H1 (cell line): ENCODE results near the gene LFNG. TPM values are rescaled to one million over a fixed set of nuclear protein-coding genes. Genes with fewer than 3 reads are reported as not detected.

Experiments used
- CTCF ChIA-PET: fragments of 300-600 bp; sonication (Branson Sonifier 250); formaldehyde crosslinking; loops from one replicate; lab custom pipeline; 2021; ENCODE audit not compliant: partially characterized antibody; lab: Charles Lee
- POLR2A ChIA-PET: fragments of 300-600 bp; sonication (Branson Sonifier 250); formaldehyde crosslinking; loops from one replicate; lab custom pipeline; 2021; ENCODE audit warnings: inconsistent platforms; ENCODE audit not compliant: partially characterized antibody; lab: Charles Lee
- DNase-seq, 2 experiments: peaks; one replicate each; pipeline versions ENCODE4 v3.0.0 to v3.0.0-alpha.2; 2010 to 2022; ENCODE audit warnings: low spot score in 2 of 2, low read depth in 1 of 2, mixed read lengths in 1 of 2
- FAIRE-seq: peaks from 2 replicates; lab custom pipeline; 2011; peaks lifted over from hg19 to GRCh38; lab: Jason Lieb, UNC
- H2AFZ ChIP-seq: 2 replicates; pipeline ENCODE4 v1.8.1; 2012; ENCODE audit warnings: low read length, inconsistent platforms
- H2AK5ac ChIP-seq: 2 replicates; pipeline ENCODE4 v1.6.1; 2013; ENCODE audit warnings: low read depth, low read length
- H2BK120ac ChIP-seq: replicated peaks from 2 replicates; pipeline ENCODE3; 2013; ENCODE audit warnings: low read depth, low read length, inconsistent platforms
- H2BK12ac ChIP-seq: 2 replicates; pipeline ENCODE4 v1.6.1; 2013; ENCODE audit warnings: low read depth, low read length
- H2BK15ac ChIP-seq: 2 replicates; pipeline ENCODE4 v1.6.1; 2013; ENCODE audit warnings: low read length
- H2BK20ac ChIP-seq: 2 replicates; pipeline ENCODE4 v1.6.1; 2013; ENCODE audit warnings: low read length
- H2BK5ac ChIP-seq: 2 replicates; pipeline ENCODE4 v1.6.1; 2013; ENCODE audit warnings: low read depth, low read length
- H3K14ac ChIP-seq: 2 replicates; pipeline ENCODE4 v1.6.1; 2013; ENCODE audit warnings: inconsistent platforms; ENCODE audit not compliant: insufficient read length
- H3K18ac ChIP-seq: 2 replicates; pipeline ENCODE4 v1.6.1; 2013; ENCODE audit warnings: low read length; ENCODE audit errors: extremely low read depth
- H3K23ac ChIP-seq: 2 replicates; pipeline ENCODE4 v1.6.1; 2013; ENCODE audit warnings: inconsistent platforms; ENCODE audit not compliant: insufficient read length
- H3K23me2 ChIP-seq: 2 replicates; pipeline ENCODE4 v1.6.1; 2013; ENCODE audit warnings: low read depth, low read length
- H3K27ac ChIP-seq: 2 replicates; pipeline ENCODE4 v1.6.1; 2011; ENCODE audit warnings: low read depth, low read length, inconsistent platforms
- H3K27me3 ChIP-seq, 4 experiments: replicated peaks in 1 of 4; 1 replicate in 1 of 4; 2 replicates in 3 of 4; pipeline versions ENCODE4 v1.6.1 to v1.8.1; 2011 to 2013; ENCODE audit warnings: low read length in 3 of 4, mild to moderate bottlenecking in 3 of 4, inconsistent platforms in 2 of 4, mixed read lengths in 2 of 4, moderate library complexity in 1 of 4; ENCODE audit not compliant: control insufficient read depth in 3 of 4, insufficient read depth in 3 of 4; ENCODE audit errors: extremely low read depth in 1 of 4
- H3K36me3 ChIP-seq, 4 experiments: 2 replicates each; pipeline versions ENCODE4 v1.6.1 to v1.8.1; 2011 to 2013; ENCODE audit warnings: mild to moderate bottlenecking in 4 of 4, low read length in 3 of 4, moderate library complexity in 2 of 4, control low read depth in 1 of 4, inconsistent platforms in 1 of 4; ENCODE audit not compliant: insufficient read depth in 4 of 4, control insufficient read depth in 2 of 4
- H3K4ac ChIP-seq: replicated peaks from 2 replicates; pipeline ENCODE3; 2013; ENCODE audit warnings: low read length, low read depth, mixed read lengths, inconsistent platforms; ENCODE audit not compliant: insufficient read length
- H3K4me1 ChIP-seq, 4 experiments: replicated peaks in 1 of 4; 1 replicate in 1 of 4; 2 replicates in 3 of 4; pipeline versions ENCODE4 v1.6.1 to v1.8.1; 2011 to 2013; ENCODE audit warnings: low read length in 3 of 4, inconsistent platforms in 2 of 4, mixed read lengths in 1 of 4; ENCODE audit not compliant: insufficient read depth in 4 of 4, control insufficient read depth in 3 of 4
- H3K4me2 ChIP-seq, 2 experiments: 2 replicates each; pipeline versions ENCODE4 v1.6.1 to v1.8.1; 2011 to 2013; ENCODE audit warnings: low read depth in 2 of 2, low read length in 2 of 2, control low read depth in 1 of 2, inconsistent platforms in 1 of 2, mild to moderate bottlenecking in 1 of 2; ENCODE audit not compliant: insufficient read depth in 1 of 2
- H3K4me3 ChIP-seq, 4 experiments: fragments of 200-600, 300-600 bp in 1 of 4; sonication (generic), shearing (Covaris generic), sonication (Bioruptor Twin) in 1 of 4; 2 replicates each; pipeline versions ENCODE4 v1.5.1 to v1.8.1; 2011 to 2016; ENCODE audit warnings: low read length in 4 of 4, low read depth in 3 of 4, control low read depth in 2 of 4, inconsistent platforms in 2 of 4, mild to moderate bottlenecking in 2 of 4, mixed read lengths in 1 of 4, moderate library complexity in 1 of 4; ENCODE audit not compliant: insufficient read depth in 2 of 4; ENCODE audit errors: extremely low read depth in 1 of 4
- H3K56ac ChIP-seq: replicated peaks from 2 replicates; pipeline ENCODE3; 2013; ENCODE audit warnings: low read depth, mild to moderate bottlenecking, mixed read lengths, low read length, inconsistent platforms; ENCODE audit not compliant: insufficient read length
- H3K79me1 ChIP-seq: 2 replicates; pipeline ENCODE4 v1.6.1; 2013; ENCODE audit warnings: low read depth, low read length, control low read depth
- H3K79me2 ChIP-seq, 2 experiments: 2 replicates each; pipeline versions ENCODE4 v1.6.1 to v1.8.1; 2012 to 2013; ENCODE audit warnings: low read length in 2 of 2, mild to moderate bottlenecking in 2 of 2, inconsistent platforms in 1 of 2; ENCODE audit not compliant: insufficient read depth in 2 of 2, control insufficient read depth in 1 of 2
- H3K9ac ChIP-seq, 4 experiments: replicated peaks in 1 of 4; 1 replicate in 1 of 4; 2 replicates in 3 of 4; pipeline versions ENCODE4 v1.6.1 to v1.8.1; 2011 to 2013; ENCODE audit warnings: low read depth in 3 of 4, low read length in 3 of 4, control low read depth in 2 of 4, mild to moderate bottlenecking in 2 of 4, moderate library complexity in 2 of 4, inconsistent platforms in 1 of 4; ENCODE audit errors: extremely low read depth in 1 of 4
- H3K9me3 ChIP-seq, 2 experiments: 2 replicates each; pipeline versions ENCODE4 v1.6.1 to v1.8.1; 2012 to 2013; ENCODE audit warnings: mild to moderate bottlenecking in 2 of 2, moderate library complexity in 2 of 2, control low read depth in 1 of 2, inconsistent platforms in 1 of 2, low read depth in 1 of 2, low read length in 1 of 2, mixed read lengths in 1 of 2; ENCODE audit not compliant: insufficient read depth in 2 of 2
- H4K20me1 ChIP-seq, 2 experiments: replicated peaks in 1 of 2; 2 replicates each; pipeline versions ENCODE3 to v1.8.1; 2011 to 2013; ENCODE audit warnings: inconsistent platforms in 2 of 2, low read length in 2 of 2, mild to moderate bottlenecking in 1 of 2; ENCODE audit not compliant: insufficient read depth in 2 of 2, control insufficient read depth in 1 of 2
- H4K5ac ChIP-seq: 2 replicates; pipeline ENCODE4 v1.6.1; 2013; ENCODE audit warnings: low read length, low read depth, mixed read lengths, inconsistent platforms; ENCODE audit not compliant: insufficient read length
- H4K8ac ChIP-seq: 2 replicates; pipeline ENCODE4 v1.8.0; 2013; ENCODE audit warnings: mild to moderate bottlenecking, moderate library complexity, low read length, inconsistent platforms; ENCODE audit not compliant: insufficient read depth; ENCODE audit errors: extremely low read depth
- H4K91ac ChIP-seq: replicated peaks from 2 replicates; pipeline ENCODE3; 2013; ENCODE audit warnings: low read length, mixed read lengths, inconsistent platforms; ENCODE audit not compliant: insufficient read length
- BRCA1 ChIP-seq: IDR thresholded peaks from 2 replicates; pipeline ENCODE4 v1.6.1; 2012; ENCODE audit warnings: low read depth, low read length, improper control_type of control experiment
- CBX5 ChIP-seq: fragments of 300-800, 300-1000 bp; sonication (generic); IDR thresholded peaks from 2 replicates; pipeline ENCODE4 v1.7.1; 2016; ENCODE audit warnings: antibody characterized with exemption, low read length, low read depth
- CEBPB ChIP-seq: IDR thresholded peaks from 2 replicates; pipeline ENCODE4 v1.6.1; 2012; ENCODE audit warnings: low read depth, low read length
- CHD1 ChIP-seq: IDR thresholded peaks from 2 replicates; pipeline ENCODE4 v1.6.1; 2012; ENCODE audit warnings: low read depth, low read length, improper control_type of control experiment
- CHD2 ChIP-seq: IDR thresholded peaks from 2 replicates; pipeline ENCODE4 v1.6.1; 2012; ENCODE audit warnings: low read length, improper control_type of control experiment
- GTF2F1 ChIP-seq: IDR thresholded peaks from 2 replicates; pipeline ENCODE4 v1.6.1; 2012; ENCODE audit warnings: low read depth, low read length, improper control_type of control experiment, borderline replicate concordance
- KDM5A ChIP-seq: fragments of 200-600 bp; IDR thresholded peaks from 2 replicates; pipeline ENCODE4 v1.7.1; 2012; ENCODE audit warnings: mild to moderate bottlenecking, low read length, inconsistent platforms, mixed read lengths
- RXRA ChIP-seq: IDR thresholded peaks from 2 replicates; pipeline ENCODE4 v1.6.1; 2011; ENCODE audit warnings: low read depth, mild to moderate bottlenecking, low read length, moderate library complexity; ENCODE audit not compliant: insufficient read depth
- TEAD4 ChIP-seq: IDR thresholded peaks from 2 replicates; pipeline ENCODE4 v1.6.1; 2012; ENCODE audit warnings: low read depth, low read length, inconsistent platforms, mixed read lengths
- WGBS, 2 experiments: shearing (Covaris generic) in 1 of 2; methylation state at CpG; one replicate each; pipeline versions ENCODE4 v1.1.6 to v1.1.7; 2013 to 2015; ENCODE audit warnings: low lambda C conversion rate in 2 of 2, mixed read lengths in 2 of 2, inconsistent platforms in 1 of 2, low coverage in 1 of 2, missing lambda C conversion rate in 1 of 2; ENCODE audit not compliant: insufficient replicate concordance in 2 of 2, insufficient coverage in 1 of 2, insufficient read length in 1 of 2; ENCODE audit errors: extremely low coverage in 1 of 2, missing lambda C conversion rate in 1 of 2; 5-methylcytosine and 5-hydroxymethylcytosine counted together
- polyA plus RNA-seq, 7 experiments: library from polyadenylated mRNA; depleted of rRNA in 3 of 7; stranded (reverse) in 5 of 7; unstranded in 2 of 7; fragments of >200 nt in 5 of 7; fragments of 200-250 nt in 2 of 7; gene quantifications; 1 replicate in 5 of 7; 2 replicates in 1 of 7; 4 replicates in 1 of 7; pipeline versions ENCODE4 v1.2.1 to v1.2.3, GENCODE V29; 2011 to 2013; ENCODE audit warnings: missing spikeins in 2 of 7, mixed read lengths in 2 of 7
- total RNA-seq: library from RNA; stranded (reverse); fragmentation: NEBNext Ultra II Directional; extraction: Animal tissue kit (Norgen Biotek cat#: 25700); gene quantifications from 2 replicates; pipeline ENCODE4 v1.2.1, GENCODE V29; 2021

LFNG gene
- total and polyA plus RNA-seq, 2 of the 8 experiments (the other 6 are each of a cell fraction or from before 2014, with no cell fraction given), result 31.6 to 35.6 TPM

GRCh38 chr7:2525658-2526630, 6.4 kb downstream of the LFNG start:
- Histone ChIP-seq H3K4me3 (no peak overlapping the region), H4K20me1 (peaks cover 13 to 32% of the 10 kb centered on the region in 2 experiments), H3K4me1 (peaks cover 0 to 67% (median 42%) of the 10 kb centered on the region in 4 experiments; a peak in 6 of 7 replicates), H4K5ac (peak overlapping the region; percentile 28), H3K14ac (no peak overlapping the region), H3K36me3 (peaks cover 7 to 28% (median 19%) of the 10 kb centered on the region in 4 experiments; a peak in 6 of 8 replicates), H3K79me1 (no peaks in the 10 kb centered on the region; the same call in 1 of the 2 replicates), H3K4ac (peak overlapping the region; percentile 96), H3K27me3 (peaks cover 0 to 5% (median 0%) of the 10 kb centered on the region in 4 experiments; a peak in 3 of 7 replicates), H3K18ac (peak overlapping the region; percentile 98), H2AK5ac (peak overlapping the region; percentile 45; the same call in 1 of the 2 replicates), H2BK20ac (peak overlapping the region; percentile 80; the same call in 1 of the 2 replicates), H2BK12ac (peak overlapping the region; percentile 84; the same call in 1 of the 2 replicates), H3K4me2 (peak overlapping the region; percentile 67 to 85; a peak in 2 of 4 replicates), H3K27ac (no peak overlapping the region), H2BK5ac (peak overlapping the region; percentile 96), H4K8ac (no peak overlapping the region; the same call in none of the 2 replicates), H3K9me3 (no peaks in the 10 kb centered on the region), H3K23me2 (peaks cover 6% of the 10 kb centered on the region; the same call in 1 of the 2 replicates), H3K56ac (peak overlapping the region; percentile 25), H3K79me2 (peaks cover 0 to 10% of the 10 kb centered on the region in 2 experiments; a peak in 1 of 4 replicates), H4K91ac (peak overlapping the region; percentile 99), H2AFZ (no peak overlapping the region), H3K9ac (0 out of 7 replicates have a peak overlapping the region, but pooled peaks of 1 of the 4 experiments have one; percentile 5), H2BK15ac (peak overlapping the region; percentile 61; the same call in 1 of the 2 replicates), H2BK120ac (peak overlapping the region; percentile 94), H3K23ac (no peak overlapping the region)
- FAIRE-seq, result no peak
- 87% methylated on average over 35 of the region's 36 CpGs; no CpG with 5 or more reads in 1 of the 2 experiments for WGBS, 2 experiments
- ChIA-PET POLR2A (interaction anchor here (0.7 to 8.2 kb wide), 9 partner anchors 8 to 119 kb away, joined by 3 to 68 read pairs (median 8); no protein-coding TSS in a partner anchor), CTCF (interaction anchor here (0.6 to 6.9 kb wide), 10 partner anchors 24 to 79 kb away, joined by 3 to 42 read pairs (median 4); partner anchors contain the start of gene BRAT1)
- TF ChIP-seq RXRA, result no peak
- no peak for TF ChIP-seq BRCA1
- TF ChIP-seq TEAD4, result no peak
- TF ChIP-seq GTF2F1, result no peak
- TF ChIP-seq CBX5, result no peak
- no peak for TF ChIP-seq KDM5A
- TF ChIP-seq CHD2, result no peak
- no peak for TF ChIP-seq CEBPB
- no peak for TF ChIP-seq CHD1
- DNase-seq, result no peak
